Measurements from ENCODE around the gene PPP3CA. TPM values are rescaled to one million over a fixed set of nuclear protein-coding genes. Genes with fewer than 3 reads are reported as not detected.

The PPP3CA gene
- total and polyA plus RNA-seq, 2 experiments from 2014 or later: 27.0 to 45.2 TPM

GRCh38 chr4:101334963-101335572 is 12.3 kb downstream of the PPP3CA start:
- H3K4me1 Mint-ChIP-seq: peaks cover 57% of the 10 kb centered on the region
- H3K4me2 ChIP-seq: peak overlapping the region; percentile 32; the same call in 1 of the 2 replicates
- no peaks in the 10 kb centered on the region for H3K9me3 Mint-ChIP-seq

More at GRCh38 chr4:101334963-101335572, 12.3 kb downstream of the PPP3CA start:
- H3K36me3 ChIP-seq (ENCODE audit: insufficient read depth): no peaks in the 10 kb centered on the region
- H3K4me1 ChIP-seq (ENCODE audit: insufficient read depth): peaks cover 17% of the 10 kb centered on the region
- no peak overlapping the region for H3K4me3 ChIP-seq
- H3F3A ChIP-seq (replicated peaks; ENCODE audit: low read depth): no peaks in the 10 kb centered on the region
- peaks cover 81% of the 10 kb centered on the region for H3K79me2 ChIP-seq (replicated peaks; ENCODE audit: insufficient read depth)
- H3K4me3 Mint-ChIP-seq: no peak overlapping the region
- ATAC-seq: no peak
- H3K27me3 Mint-ChIP-seq (ENCODE audit: insufficient read depth, low read depth, poor library complexity): peaks cover 3% of the 10 kb centered on the region
- no peaks in the 10 kb centered on the region for H3K27me3 ChIP-seq (ENCODE audit: insufficient read depth)
- 0 out of 2 replicates have a peak, but pooled peaks cover 4% of the 10 kb centered on the region for H4K20me1 ChIP-seq (replicated peaks; ENCODE audit: insufficient read depth)
- peaks cover 2% of the 10 kb centered on the region; the same call in 1 of the 3 replicates for H3K36me3 Mint-ChIP-seq (ENCODE audit: low read depth)
- H3K27ac ChIP-seq (ENCODE audit: low read depth): no peak overlapping the region
- H2AFZ ChIP-seq: no peak overlapping the region
- no peak for TF ChIP-seq ZNF331 (CRISPR knock-in tag; IDR thresholded peaks at IDR 0.05; ENCODE audit: low read depth)
- TF ChIP-seq REST (IDR thresholded peaks at IDR 0.05; ENCODE audit: unreplicated experiment): no peak
- no peak for TF ChIP-seq ETS1 (IDR thresholded peaks at IDR 0.05)
- no peak for TF ChIP-seq CREB1 (CRISPR knock-in tag; IDR thresholded peaks at IDR 0.05; ENCODE audit: low read depth)
- no peak for TF ChIP-seq POLR2AphosphoS5 (IDR thresholded peaks at IDR 0.05; ENCODE audit: low read depth)
- no peak for TF ChIP-seq EZH2phosphoT487 (IDR thresholded peaks at IDR 0.05; ENCODE audit: unreplicated experiment)
- TF ChIP-seq STAT1 (IDR thresholded peaks at IDR 0.05; ENCODE audit: unreplicated experiment): no peak
- no peak for TF ChIP-seq ZNF114 (CRISPR knock-in tag; IDR thresholded peaks at IDR 0.05)
- TF ChIP-seq, protein P1, sequence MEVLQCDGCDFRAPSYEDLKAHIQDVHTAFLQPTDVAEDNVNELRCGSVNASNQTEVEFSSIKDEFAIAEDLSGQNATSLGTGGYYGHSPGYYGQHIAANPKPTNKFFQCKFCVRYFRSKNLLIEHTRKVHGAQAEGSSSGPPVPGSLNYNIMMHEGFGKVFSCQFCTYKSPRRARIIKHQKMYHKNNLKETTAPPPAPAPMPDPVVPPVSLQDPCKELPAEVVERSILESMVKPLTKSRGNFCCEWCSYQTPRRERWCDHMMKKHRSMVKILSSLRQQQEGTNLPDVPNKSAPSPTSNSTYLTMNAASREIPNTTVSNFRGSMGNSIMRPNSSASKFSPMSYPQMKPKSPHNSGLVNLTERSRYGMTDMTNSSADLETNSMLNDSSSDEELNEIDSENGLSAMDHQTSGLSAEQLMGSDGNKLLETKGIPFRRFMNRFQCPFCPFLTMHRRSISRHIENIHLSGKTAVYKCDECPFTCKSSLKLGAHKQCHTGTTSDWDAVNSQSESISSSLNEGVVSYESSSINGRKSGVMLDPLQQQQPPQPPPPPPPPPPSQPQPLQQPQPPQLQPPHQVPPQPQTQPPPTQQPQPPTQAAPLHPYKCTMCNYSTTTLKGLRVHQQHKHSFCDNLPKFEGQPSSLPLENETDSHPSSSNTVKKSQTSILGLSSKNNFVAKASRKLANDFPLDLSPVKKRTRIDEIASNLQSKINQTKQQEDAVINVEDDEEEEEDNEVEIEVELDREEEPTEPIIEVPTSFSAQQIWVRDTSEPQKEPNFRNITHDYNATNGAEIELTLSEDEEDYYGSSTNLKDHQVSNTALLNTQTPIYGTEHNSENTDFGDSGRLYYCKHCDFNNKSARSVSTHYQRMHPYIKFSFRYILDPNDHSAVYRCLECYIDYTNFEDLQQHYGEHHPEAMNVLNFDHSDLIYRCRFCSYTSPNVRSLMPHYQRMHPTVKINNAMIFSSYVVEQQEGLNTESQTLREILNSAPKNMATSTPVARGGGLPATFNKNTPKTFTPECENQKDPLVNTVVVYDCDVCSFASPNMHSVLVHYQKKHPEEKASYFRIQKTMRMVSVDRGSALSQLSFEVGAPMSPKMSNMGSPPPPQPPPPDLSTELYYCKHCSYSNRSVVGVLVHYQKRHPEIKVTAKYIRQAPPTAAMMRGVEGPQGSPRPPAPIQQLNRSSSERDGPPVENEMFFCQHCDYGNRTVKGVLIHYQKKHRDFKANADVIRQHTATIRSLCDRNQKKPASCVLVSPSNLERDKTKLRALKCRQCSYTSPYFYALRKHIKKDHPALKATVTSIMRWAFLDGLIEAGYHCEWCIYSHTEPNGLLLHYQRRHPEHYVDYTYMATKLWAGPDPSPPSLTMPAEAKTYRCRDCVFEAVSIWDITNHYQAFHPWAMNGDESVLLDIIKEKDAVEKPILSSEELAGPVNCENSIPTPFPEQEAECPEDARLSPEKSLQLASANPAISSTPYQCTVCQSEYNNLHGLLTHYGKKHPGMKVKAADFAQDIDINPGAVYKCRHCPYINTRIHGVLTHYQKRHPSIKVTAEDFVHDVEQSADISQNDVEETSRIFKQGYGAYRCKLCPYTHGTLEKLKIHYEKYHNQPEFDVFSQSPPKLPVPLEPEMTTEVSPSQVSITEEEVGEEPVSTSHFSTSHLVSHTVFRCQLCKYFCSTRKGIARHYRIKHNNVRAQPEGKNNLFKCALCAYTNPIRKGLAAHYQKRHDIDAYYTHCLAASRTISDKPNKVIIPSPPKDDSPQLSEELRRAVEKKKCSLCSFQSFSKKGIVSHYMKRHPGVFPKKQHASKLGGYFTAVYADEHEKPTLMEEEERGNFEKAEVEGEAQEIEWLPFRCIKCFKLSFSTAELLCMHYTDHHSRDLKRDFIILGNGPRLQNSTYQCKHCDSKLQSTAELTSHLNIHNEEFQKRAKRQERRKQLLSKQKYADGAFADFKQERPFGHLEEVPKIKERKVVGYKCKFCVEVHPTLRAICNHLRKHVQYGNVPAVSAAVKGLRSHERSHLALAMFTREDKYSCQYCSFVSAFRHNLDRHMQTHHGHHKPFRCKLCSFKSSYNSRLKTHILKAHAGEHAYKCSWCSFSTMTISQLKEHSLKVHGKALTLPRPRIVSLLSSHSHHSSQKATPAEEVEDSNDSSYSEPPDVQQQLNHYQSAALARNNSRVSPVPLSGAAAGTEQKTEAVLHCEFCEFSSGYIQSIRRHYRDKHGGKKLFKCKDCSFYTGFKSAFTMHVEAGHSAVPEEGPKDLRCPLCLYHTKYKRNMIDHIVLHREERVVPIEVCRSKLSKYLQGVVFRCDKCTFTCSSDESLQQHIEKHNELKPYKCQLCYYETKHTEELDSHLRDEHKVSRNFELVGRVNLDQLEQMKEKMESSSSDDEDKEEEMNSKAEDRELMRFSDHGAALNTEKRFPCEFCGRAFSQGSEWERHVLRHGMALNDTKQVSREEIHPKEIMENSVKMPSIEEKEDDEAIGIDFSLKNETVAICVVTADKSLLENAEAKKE (CRISPR knock-in tag; IDR thresholded peaks at IDR 0.05): no peak
- TF ChIP-seq EZH2 (IDR thresholded peaks at IDR 0.05; ENCODE audit: low read depth, unreplicated experiment): no peak
- no peak for TF ChIP-seq CTCF (conservative IDR thresholded peaks at IDR 0.05; ENCODE audit: low read depth in 2 of 2)
- no peak for TF ChIP-seq JUNB (IDR thresholded peaks at IDR 0.05; ENCODE audit: unreplicated experiment)
- TF ChIP-seq NANOG (IDR thresholded peaks at IDR 0.05; ENCODE audit: borderline replicate concordance): no peak
- no peak for DNase-seq (ENCODE audit: low spot score)
- H3K27ac Mint-ChIP-seq: no peak overlapping the region
- H3K9me2 ChIP-seq (ENCODE audit: insufficient read depth): no peaks in the 10 kb centered on the region; the same call in 1 of the 2 replicates
